Left renal cortex interstitium (tissue), 4 donors: ENCODE results near the gene UBALD1. TPM values are rescaled to one million over a fixed set of nuclear protein-coding genes. Genes with fewer than 3 reads are reported as not detected.

ENCODE experiments used
- DNase-seq, 4 donors: peaks; one replicate each; pipeline ENCODE4 v3.0.0-alpha.2; 2013; ENCODE audit warnings: low read depth in 4 of 4, low spot score in 2 of 4, missing footprints in 1 of 4
- polyA plus RNA-seq, 4 donors: library from polyadenylated mRNA; unstranded; fragments of 120-200 nt; gene quantifications; one replicate each; pipeline ENCODE4 v1.2.1, GENCODE V29; 2013; ENCODE audit not compliant: insufficient read length in 4 of 4

UBALD1 gene
- polyA plus RNA-seq, 4 donors, result 10.0 to 30.7 (median 23.6) TPM

- peak; percentile 95 to 100 (median 98) for DNase-seq
Measured at GRCh38 chr16:4616047-4616811, 1.5 kb upstream of the UBALD1 start.

- no peak for DNase-seq
Measured at GRCh38 chr16:4615384-4616046, 827 bp upstream of the UBALD1 start.

DNA sequence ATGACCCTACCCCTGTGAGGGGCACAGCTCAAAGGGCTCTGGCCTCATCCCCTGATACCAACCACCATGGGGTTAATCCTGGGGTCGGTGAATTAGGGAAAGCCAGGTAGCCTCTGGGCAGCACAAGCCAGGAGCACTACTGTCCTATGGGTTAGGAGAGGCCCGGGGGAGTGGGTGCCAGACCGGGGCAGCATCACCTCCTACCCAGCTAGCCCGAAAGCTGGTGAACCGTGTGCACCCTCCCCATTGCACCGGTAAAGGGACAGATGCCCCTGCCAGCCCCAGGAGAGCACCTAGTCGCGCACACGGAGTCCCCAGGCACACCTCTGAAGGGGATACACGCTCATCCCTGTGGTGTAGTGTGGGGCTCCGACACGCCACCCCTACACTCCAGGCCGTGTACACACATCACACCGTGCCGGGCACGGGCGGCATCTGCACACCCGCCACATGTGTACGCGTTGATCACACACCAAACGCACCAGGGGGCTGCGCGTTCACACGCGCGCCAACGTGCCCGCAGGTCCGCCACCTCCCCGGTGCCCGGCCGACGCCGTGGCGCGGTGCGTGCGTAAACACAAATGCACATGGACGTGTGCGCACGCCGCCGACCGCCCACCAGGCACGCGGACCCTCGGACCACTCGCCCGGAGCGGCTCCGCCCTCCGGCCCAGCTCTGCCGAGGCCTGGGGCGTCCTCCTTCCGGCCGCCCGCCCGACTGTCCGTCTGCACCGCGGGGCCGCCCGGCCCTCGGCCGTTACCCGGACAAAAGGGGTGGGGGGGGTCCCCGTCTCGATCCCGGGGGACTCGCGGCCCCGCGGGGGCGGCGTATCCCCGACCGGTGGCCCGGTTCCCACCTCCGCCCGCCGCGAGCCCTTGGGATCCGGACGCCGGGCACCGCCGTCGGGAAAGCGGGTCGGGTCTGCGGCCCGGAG is 785 bp downstream of the UBALD1 start:
- DNase-seq, result no peak

- DNase-seq, result no peak
Measured at GRCh38 chr16:4612977-4613635, 1.6 kb downstream of the UBALD1 start.

GRCh38 chr16:4612474-4612931 is 2.2 kb downstream of the UBALD1 start:
- no peak for DNase-seq

GRCh38 chr16:4611337-4612021 is 3.2 kb downstream of the UBALD1 start:
- no peak for DNase-seq

GRCh38 chr16:4610011-4611005 is 4.4 kb downstream of the UBALD1 start:
- no peak for DNase-seq

DNA sequence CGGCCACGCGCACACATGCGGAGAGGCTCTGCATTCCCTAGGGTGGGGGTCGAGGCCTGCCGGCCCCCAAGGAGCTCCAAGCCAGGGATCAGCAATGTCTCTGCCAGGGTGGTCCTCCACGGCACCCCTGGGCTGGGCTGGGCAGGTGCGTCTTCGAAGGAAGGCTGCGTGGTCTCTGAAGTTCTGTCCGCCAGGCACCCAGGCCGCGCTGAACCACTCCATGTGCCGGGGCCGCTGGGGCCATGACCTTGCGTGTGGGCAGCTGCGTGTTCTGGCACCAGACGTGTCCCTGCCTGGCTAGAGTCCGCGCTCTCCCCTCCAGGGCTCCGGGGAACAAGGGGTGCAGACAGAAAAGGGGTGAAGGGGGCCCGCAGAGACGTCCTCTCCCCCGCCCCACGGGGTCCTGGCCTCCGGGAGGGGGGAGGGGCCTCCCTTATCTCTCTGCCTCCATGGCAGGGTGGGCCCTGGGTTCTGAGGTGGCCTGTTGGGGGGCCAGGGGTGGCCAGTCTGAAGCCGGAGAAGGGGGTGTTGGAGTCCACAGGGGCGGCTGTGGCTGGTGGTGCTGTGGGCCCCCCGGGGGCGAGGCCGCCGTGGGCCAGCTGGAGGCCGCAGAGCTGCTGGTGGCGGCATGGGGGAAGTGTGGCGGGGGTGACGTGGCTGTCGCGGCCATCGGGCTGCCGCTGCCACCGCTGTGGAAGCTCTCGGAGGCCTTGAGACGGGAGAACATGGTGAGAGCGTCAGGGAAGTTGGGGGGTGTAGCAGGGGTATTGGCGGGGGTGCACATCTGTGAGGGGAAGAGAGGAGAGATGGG is 5.3 kb downstream of the UBALD1 start:
- DNase-seq, result no peak

DNA sequence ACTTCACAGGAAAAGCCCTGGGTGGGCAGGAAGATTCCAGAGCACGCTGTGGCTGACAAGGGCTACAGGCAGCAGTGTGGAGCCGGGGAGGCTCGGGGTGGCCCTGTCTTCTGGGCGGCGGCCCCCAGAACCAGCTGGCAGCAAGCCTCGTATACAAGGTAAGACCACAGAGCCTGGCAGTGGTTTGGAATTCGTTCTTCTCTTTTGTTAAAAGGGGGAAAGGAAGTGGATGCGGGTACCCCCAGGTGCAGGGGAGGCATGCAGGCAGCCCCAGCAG is 6.0 kb downstream of the UBALD1 start:
- no peak for DNase-seq

GRCh38 chr16:4607841-4608703 is 6.6 kb downstream of the UBALD1 start:
- no peak for DNase-seq

GRCh38 chr16:4606354-4606753 is 8.3 kb downstream of the UBALD1 start:
- DNase-seq, result no peak

DNA sequence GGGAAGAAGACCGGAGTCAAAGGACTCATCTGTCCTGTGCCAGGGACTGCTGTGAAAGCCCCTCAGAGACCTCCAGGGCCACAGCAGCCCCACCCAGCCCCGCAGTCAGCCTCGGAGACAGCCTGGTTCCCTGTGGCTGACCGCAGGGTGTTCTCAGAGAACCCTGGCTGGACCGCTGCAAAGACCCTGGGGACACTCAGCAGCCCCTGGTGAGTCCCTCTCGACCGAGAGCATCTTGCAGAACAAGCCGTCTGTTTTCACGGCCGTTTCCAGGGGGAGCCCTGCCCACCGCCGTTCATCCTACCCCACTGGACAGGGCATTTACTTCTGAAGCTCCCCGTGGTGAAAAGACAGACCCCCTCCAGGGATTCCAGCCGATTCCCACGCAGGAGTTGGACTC is 10.3 kb downstream of the UBALD1 start:
- no peak for DNase-seq

GRCh38 chr16:4603624-4604170 is 11.0 kb downstream of the UBALD1 start:
- no peak for DNase-seq

- no peak for DNase-seq
Measured at GRCh38 chr16:4602331-4602730, 12.4 kb downstream of the UBALD1 start.

GRCh38 chr16:4601864-4602186 is 12.9 kb downstream of the UBALD1 start:
- DNase-seq, result no peak

DNA sequence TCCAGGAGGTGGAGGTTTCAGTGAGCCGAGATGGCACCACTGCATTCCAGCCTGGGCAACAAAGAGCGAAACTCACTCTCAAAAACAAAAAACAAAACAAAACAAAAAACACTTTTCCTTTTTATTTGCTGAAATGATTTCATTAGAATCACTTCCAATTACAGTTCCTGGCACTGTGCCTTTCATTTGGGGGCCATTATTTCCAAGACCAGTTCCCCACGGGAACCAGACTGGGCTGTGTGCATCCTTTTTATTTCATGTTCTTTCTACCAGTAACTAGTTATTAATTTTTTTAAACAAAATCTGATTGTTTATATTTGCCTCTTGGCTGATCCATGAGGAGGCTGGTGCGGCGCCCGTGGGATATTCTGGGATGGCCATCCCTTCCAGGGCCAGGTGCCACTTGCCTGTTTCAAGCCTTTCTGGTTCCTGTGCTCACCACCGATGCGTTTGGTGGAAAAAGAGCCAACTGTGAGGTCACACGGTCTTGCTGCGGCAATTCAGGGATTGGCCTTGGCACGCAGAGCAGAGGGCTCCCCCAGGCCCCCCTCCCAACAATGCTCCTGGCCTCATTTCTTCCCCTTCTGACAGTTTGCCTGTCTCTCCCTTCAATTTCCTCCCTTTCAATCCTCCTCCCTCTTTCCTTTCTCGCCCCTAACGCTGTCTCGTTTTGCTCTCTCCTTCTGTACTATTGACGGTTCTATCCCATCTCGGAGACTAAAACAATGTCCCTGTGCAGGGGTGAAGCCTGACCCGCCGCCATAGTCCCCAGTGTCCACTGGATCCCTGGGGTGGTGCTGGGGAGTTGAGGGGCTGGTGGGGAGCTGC is 13.4 kb downstream of the UBALD1 start:
- DNase-seq, result no peak
